Spleen (tissue), 11 donors: Measurements from ENCODE around the gene RYR2. TPM values are rescaled to one million over a fixed set of nuclear protein-coding genes. Genes with fewer than 3 reads are reported as not detected.

ENCODE experiments used
- DNase-seq: peaks from one replicate; pipeline ENCODE4 v3.0.0-alpha.2; 2020
- H3K27ac ChIP-seq, 8 donors: fragments of 200-600 bp; sonication (generic) in 7 of 8; 1 replicate in 4 of 8; 2 replicates in 4 of 8; pipeline versions ENCODE4 v1.5.0 to v1.8.0; 2016 to 2021; ENCODE audit warnings: inconsistent platforms in 4 of 8, mild to moderate bottlenecking in 4 of 8, moderate library complexity in 1 of 8
- H3K27me3 ChIP-seq, 7 donors: fragments of 200-600 bp; sonication (generic) in 6 of 7; replicated peaks in 1 of 7; 1 replicate in 4 of 7; 2 replicates in 3 of 7; pipeline versions ENCODE4 v1.5.0 to v1.8.0; 2016 to 2021; ENCODE audit warnings: inconsistent platforms in 3 of 7, mild to moderate bottlenecking in 1 of 7
- H3K36me3 ChIP-seq, 6 donors: fragments of 200-600 bp; sonication (generic) in 5 of 6; 1 replicate in 4 of 6; 2 replicates in 2 of 6; pipeline versions ENCODE4 v1.5.0 to v1.8.0; 2016 to 2021; ENCODE audit warnings: inconsistent platforms in 2 of 6
- H3K4me1 ChIP-seq, 6 donors: fragments of 200-600 bp; sonication (generic) in 5 of 6; 1 replicate in 3 of 6; 2 replicates in 3 of 6; pipeline versions ENCODE4 v1.5.0 to v1.8.0; 2016 to 2021; ENCODE audit warnings: inconsistent platforms in 3 of 6
- H3K4me3 ChIP-seq, 8 donors: fragments of 200-600 bp; sonication (generic) in 7 of 8; 1 replicate in 4 of 8; 2 replicates in 4 of 8; pipeline versions ENCODE4 v1.5.0 to v1.8.0; 2016 to 2021; ENCODE audit warnings: inconsistent platforms in 4 of 8, mild to moderate bottlenecking in 4 of 8, moderate library complexity in 2 of 8
- H3K9me3 ChIP-seq, 8 donors: fragments of 200-600 bp; sonication (generic) in 7 of 8; 1 replicate in 4 of 8; 2 replicates in 4 of 8; pipeline versions ENCODE4 v1.5.0 to v1.8.0; 2016 to 2021; ENCODE audit warnings: inconsistent platforms in 4 of 8
- POLR2A ChIP-seq, 3 donors: fragments of 450-650 bp; IDR thresholded peaks; one replicate each; pipeline ENCODE4 v1.5.1; 2017; ENCODE audit warnings: antibody characterized with exemption in 3 of 3, mild to moderate bottlenecking in 1 of 3
- POLR2AphosphoS5 ChIP-seq, 3 donors: sonication (generic); formaldehyde crosslinking; IDR thresholded peaks; one replicate each; pipeline ENCODE4 v1.5.1; 2017; ENCODE audit warnings: antibody characterized with exemption in 3 of 3
- WGBS, 5 donors: extraction: QIAGEN DNeasy Blood & Tissue Kit in 3 of 5; methylation state at CpG; one replicate each; pipeline versions ENCODE4 v1.1.5 to v1.1.7; 2013 to 2018; 5-methylcytosine and 5-hydroxymethylcytosine counted together
- intact Hi-C: fragments of 100-400 bp; cut with DNase I; formaldehyde crosslinking; loops from one replicate; pipeline ENCODE4 v1.15.0; 2023; ENCODE audit warnings: low total_unique reads
- polyA plus RNA-seq, 3 donors: library from polyadenylated mRNA; stranded (reverse); fragments of 200-250 nt; gene quantifications; one replicate each; pipeline ENCODE4 v1.2.1, GENCODE V29; 2013
- total RNA-seq, 7 donors: library from RNA; depleted of rRNA in 3 of 7; stranded (reverse); fragments of >200 nt in 3 of 7; fragmentation: NEBNext Ultra II Directional in 4 of 7; extraction: Animal tissue kit (Norgen Biotek cat#: 25700) in 4 of 7; gene quantifications; one replicate each; pipeline versions ENCODE4 v1.1.0 to v1.2.1, GENCODE V29; 2016 to 2021
- TF ChIP-seq, protein P1 (sequence below), 11 experiments: fragments of 200-600 bp in 7 of 11; fragments of 450-650 bp in 4 of 11; sonication (generic) in 4 of 11; IDR thresholded peaks in 8 of 11; conservative IDR thresholded peaks in 3 of 11; 1 replicate in 7 of 11; 2 replicates in 4 of 11; pipeline versions ENCODE4 v1.4.0 to v1.8.0; 2016 to 2021; ENCODE audit warnings: antibody characterized with exemption in 11 of 11, inconsistent platforms in 4 of 11, mild to moderate bottlenecking in 1 of 11
- donor health status: healthy with polysubstance abuse.
- donor health status: DM: no; HTN: no; CAD: no; lungs with moderate emphysema.
- donor health status: DM: no; HTN: no; CAD: no.
- donor health status: Bipolar disorder and iron deficiency.
- donor health status: healthy.
- donor health status: DM: no; HTN: no; CAD: no.
- donor health status: DM: yes; HTN: yes; CAD: no.

RYR2 gene
- total and polyA plus RNA-seq, 10 donors: 0.12 to 7.1 (median 3.7) TPM

DNA sequence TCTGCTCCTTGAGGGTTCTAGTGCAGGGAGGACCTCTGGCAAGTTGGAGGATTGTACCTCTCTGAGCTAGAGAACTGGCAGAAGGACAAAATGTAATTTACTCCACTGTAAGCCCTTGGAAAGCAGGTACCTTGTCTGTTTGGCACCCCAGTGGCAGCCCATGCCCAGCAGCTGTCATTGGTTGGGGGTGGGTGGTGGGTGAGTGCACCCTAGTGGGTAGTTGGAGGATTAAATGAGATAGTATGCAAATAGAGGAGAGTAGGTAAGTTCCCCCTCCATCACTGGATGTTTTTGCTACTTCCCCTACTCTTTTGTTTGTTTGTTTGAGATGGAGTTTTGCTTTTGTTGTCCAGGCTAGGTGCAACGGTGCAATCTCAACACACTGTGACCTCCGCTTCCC lies 69.8 kb downstream of the RYR2 start:
- no peaks in the 10 kb centered on the region for H3K9me3 ChIP-seq
- no peaks in the 10 kb centered on the region for H3K36me3 ChIP-seq
- no peak overlapping the region for H3K27ac ChIP-seq
- no peaks in the 10 kb centered on the region for H3K27me3 ChIP-seq
- 48 to 91% (median 67%) methylated on average over 2 of the region's 2 CpGs for WGBS, 5 donors
- no peak for TF ChIP-seq POLR2A (IDR thresholded peaks at IDR 0.05)
- no peak for TF ChIP-seq POLR2AphosphoS5 (IDR thresholded peaks at IDR 0.05)
- TF ChIP-seq, protein P1, sequence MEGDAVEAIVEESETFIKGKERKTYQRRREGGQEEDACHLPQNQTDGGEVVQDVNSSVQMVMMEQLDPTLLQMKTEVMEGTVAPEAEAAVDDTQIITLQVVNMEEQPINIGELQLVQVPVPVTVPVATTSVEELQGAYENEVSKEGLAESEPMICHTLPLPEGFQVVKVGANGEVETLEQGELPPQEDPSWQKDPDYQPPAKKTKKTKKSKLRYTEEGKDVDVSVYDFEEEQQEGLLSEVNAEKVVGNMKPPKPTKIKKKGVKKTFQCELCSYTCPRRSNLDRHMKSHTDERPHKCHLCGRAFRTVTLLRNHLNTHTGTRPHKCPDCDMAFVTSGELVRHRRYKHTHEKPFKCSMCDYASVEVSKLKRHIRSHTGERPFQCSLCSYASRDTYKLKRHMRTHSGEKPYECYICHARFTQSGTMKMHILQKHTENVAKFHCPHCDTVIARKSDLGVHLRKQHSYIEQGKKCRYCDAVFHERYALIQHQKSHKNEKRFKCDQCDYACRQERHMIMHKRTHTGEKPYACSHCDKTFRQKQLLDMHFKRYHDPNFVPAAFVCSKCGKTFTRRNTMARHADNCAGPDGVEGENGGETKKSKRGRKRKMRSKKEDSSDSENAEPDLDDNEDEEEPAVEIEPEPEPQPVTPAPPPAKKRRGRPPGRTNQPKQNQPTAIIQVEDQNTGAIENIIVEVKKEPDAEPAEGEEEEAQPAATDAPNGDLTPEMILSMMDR (IDR thresholded peaks at IDR 0.05 in 8 of 11, conservative IDR thresholded peaks at IDR 0.05 in 3 of 11): no peak
- H3K4me3 ChIP-seq: no peak overlapping the region
- no peaks in the 10 kb centered on the region for H3K4me1 ChIP-seq
- intact Hi-C loops: no loop called here
- DNase-seq: no peak

- Histone ChIP-seq H3K27me3 (no peaks in the 10 kb centered on the region), H3K4me3 (no peak overlapping the region), H3K4me1 (no peaks in the 10 kb centered on the region), H3K9me3 (no peaks in the 10 kb centered on the region), H3K27ac (no peak overlapping the region), H3K36me3 (no peaks in the 10 kb centered on the region)
- 89 to 95% (median 93%) methylated on average over 4 of the region's 4 CpGs for WGBS, 5 donors
- no peak for DNase-seq
- intact Hi-C loops: no loop called here
- TF ChIP-seq POLR2A (IDR thresholded peaks at IDR 0.05) (no peak), POLR2AphosphoS5 (IDR thresholded peaks at IDR 0.05) (no peak)
- TF ChIP-seq, protein P1 (IDR thresholded peaks at IDR 0.05 in 8 of 11, conservative IDR thresholded peaks at IDR 0.05 in 3 of 11): no peak
These were observed 70.7 kb downstream of the RYR2 start for GRCh38 chr1:237112663-237113062.

GRCh38 chr1:237115035-237115434 lies 73.1 kb downstream of the RYR2 start:
- TF ChIP-seq POLR2A (IDR thresholded peaks at IDR 0.05) (no peak), POLR2AphosphoS5 (IDR thresholded peaks at IDR 0.05) (no peak)
- TF ChIP-seq, protein P1 (IDR thresholded peaks at IDR 0.05 in 8 of 11, conservative IDR thresholded peaks at IDR 0.05 in 3 of 11): no peak
- H3K4me1 ChIP-seq: no peaks in the 10 kb centered on the region
- intact Hi-C loops: no loop called here
- H3K27me3 ChIP-seq: no peaks in the 10 kb centered on the region
- no peaks in the 10 kb centered on the region for H3K36me3 ChIP-seq
- 67 to 76% (median 74%) methylated on average over 5 to 6 of the region's 6 CpGs for WGBS, 5 donors
- no peaks in the 10 kb centered on the region for H3K9me3 ChIP-seq
- no peak overlapping the region for H3K27ac ChIP-seq
- no peak for DNase-seq
- no peak overlapping the region for H3K4me3 ChIP-seq

GRCh38 chr1:237119091-237119490 lies 77.1 kb downstream of the RYR2 start:
- no peaks in the 10 kb centered on the region for H3K36me3 ChIP-seq
- intact Hi-C loops: no loop called here
- H3K4me1 ChIP-seq: no peaks in the 10 kb centered on the region
- H3K9me3 ChIP-seq: no peaks in the 10 kb centered on the region
- DNase-seq: no peak
- TF ChIP-seq POLR2A (IDR thresholded peaks at IDR 0.05) (no peak), POLR2AphosphoS5 (IDR thresholded peaks at IDR 0.05) (no peak)
- TF ChIP-seq, protein P1 (IDR thresholded peaks at IDR 0.05 in 8 of 11, conservative IDR thresholded peaks at IDR 0.05 in 3 of 11): no peak
- 73 to 92% (median 85%) methylated on average over 4 to 6 of the region's 6 CpGs for WGBS, 5 donors
- H3K27me3 ChIP-seq: no peaks in the 10 kb centered on the region
- no peak overlapping the region for H3K27ac ChIP-seq
- H3K4me3 ChIP-seq: no peak overlapping the region
